H1 (cell line): ENCODE measurements around the gene ZNF771. TPM values are rescaled to one million over a fixed set of nuclear protein-coding genes. Genes with fewer than 3 reads are reported as not detected.

Experiments used
- ATF2 ChIP-seq: IDR thresholded peaks from 2 replicates; pipeline ENCODE4 v1.6.1; 2012; ENCODE audit warnings: low read length, inconsistent platforms
- BACH1 ChIP-seq: IDR thresholded peaks from 2 replicates; pipeline ENCODE4 v1.6.1; 2012; ENCODE audit warnings: low read length, improper control_type of control experiment
- BRCA1 ChIP-seq: IDR thresholded peaks from 2 replicates; pipeline ENCODE4 v1.6.1; 2012; ENCODE audit warnings: low read depth, low read length, improper control_type of control experiment
- CBX8 ChIP-seq: fragments of 300-800, 300-1000 bp; sonication (generic); IDR thresholded peaks from 2 replicates; pipeline ENCODE4 v1.7.1; 2016; ENCODE audit warnings: low read depth, low read length, borderline replicate concordance
- CHD1 ChIP-seq: IDR thresholded peaks from 2 replicates; pipeline ENCODE4 v1.6.1; 2012; ENCODE audit warnings: low read depth, low read length, improper control_type of control experiment
- E2F6 ChIP-seq: IDR thresholded peaks from 2 replicates; pipeline ENCODE4 v1.6.1; 2012; ENCODE audit warnings: inconsistent platforms
- JUN ChIP-seq: IDR thresholded peaks from 2 replicates; pipeline ENCODE4 v1.6.1; 2011; ENCODE audit warnings: low read depth, mild to moderate bottlenecking, improper control_type of control experiment, low read length
- JUND ChIP-seq: IDR thresholded peaks from 2 replicates; pipeline ENCODE4 v1.6.1; 2011; ENCODE audit warnings: mild to moderate bottlenecking, improper control_type of control experiment, low read length
- KDM5A ChIP-seq: fragments of 200-600 bp; IDR thresholded peaks from 2 replicates; pipeline ENCODE4 v1.7.1; 2012; ENCODE audit warnings: mild to moderate bottlenecking, low read length, inconsistent platforms, mixed read lengths
- MAFK ChIP-seq: IDR thresholded peaks from 2 replicates; pipeline ENCODE4 v1.6.1; 2012; ENCODE audit warnings: low read depth, mild to moderate bottlenecking, improper control_type of control experiment, low read length
- POLR2A ChIP-seq, 2 experiments: IDR thresholded peaks; 1 replicate in 1 of 2; 2 replicates in 1 of 2; pipeline ENCODE4 v1.6.1; 2011; ENCODE audit warnings: low read depth in 2 of 2, low read length in 2 of 2, mild to moderate bottlenecking in 2 of 2; ENCODE audit errors: control extremely low read depth in 1 of 2
- POLR2AphosphoS5 ChIP-seq: IDR thresholded peaks from 2 replicates; pipeline ENCODE4 v1.6.1; 2011; ENCODE audit warnings: low read depth, low read length
- RAD21 ChIP-seq, 2 experiments: IDR thresholded peaks in 1 of 2; conservative IDR thresholded peaks in 1 of 2; 2 replicates each; pipeline ENCODE4 v1.6.1; 2011; ENCODE audit warnings: low read depth in 2 of 2, low read length in 2 of 2, improper control_type of control experiment in 1 of 2, inconsistent platforms in 1 of 2, mild to moderate bottlenecking in 1 of 2, moderate library complexity in 1 of 2
- RNF2 ChIP-seq: fragments of 200-900, 300-1000 bp; sonication (generic); IDR thresholded peaks from 2 replicates; pipeline ENCODE4 v1.7.1; 2016; ENCODE audit warnings: borderline replicate concordance, low read depth, mild to moderate bottlenecking, antibody characterized with exemption, low read length; ENCODE audit not compliant: poor library complexity, severe bottlenecking; ENCODE audit errors: missing control alignments
- SAP30 ChIP-seq: fragments of 300-600 bp; sonication (generic); IDR thresholded peaks from 2 replicates; pipeline ENCODE4 v1.7.1; 2012; ENCODE audit warnings: low read length, moderate library complexity, mild to moderate bottlenecking, inconsistent platforms; ENCODE audit not compliant: insufficient read depth, insufficient replicate concordance
- SP1 ChIP-seq: IDR thresholded peaks from 2 replicates; pipeline ENCODE4 v1.6.1; 2011; ENCODE audit warnings: low read depth, low read length
- SP2 ChIP-seq: IDR thresholded peaks from 2 replicates; pipeline ENCODE4 v1.6.1; 2012; ENCODE audit warnings: mild to moderate bottlenecking, low read length, inconsistent platforms
- SP4 ChIP-seq: IDR thresholded peaks from 2 replicates; pipeline ENCODE4 v1.6.1; 2012; ENCODE audit warnings: low read length, inconsistent platforms
- SRF ChIP-seq: IDR thresholded peaks from 2 replicates; pipeline ENCODE4 v1.6.1; 2011; ENCODE audit warnings: mild to moderate bottlenecking, low read depth, low read length, moderate library complexity
- TBP ChIP-seq: IDR thresholded peaks from 2 replicates; pipeline ENCODE4 v1.6.1; 2011; ENCODE audit warnings: low read depth, low read length, improper control_type of control experiment
- TEAD4 ChIP-seq: IDR thresholded peaks from 2 replicates; pipeline ENCODE4 v1.6.1; 2012; ENCODE audit warnings: low read depth, low read length, inconsistent platforms, mixed read lengths
- polyA plus RNA-seq, 7 experiments: library from polyadenylated mRNA; depleted of rRNA in 3 of 7; stranded (reverse) in 5 of 7; unstranded in 2 of 7; fragments of >200 nt in 5 of 7; fragments of 200-250 nt in 2 of 7; gene quantifications; 1 replicate in 5 of 7; 2 replicates in 1 of 7; 4 replicates in 1 of 7; pipeline versions ENCODE4 v1.2.1 to v1.2.3, GENCODE V29; 2011 to 2013; ENCODE audit warnings: missing spikeins in 2 of 7, mixed read lengths in 2 of 7
- total RNA-seq: library from RNA; stranded (reverse); fragmentation: NEBNext Ultra II Directional; extraction: Animal tissue kit (Norgen Biotek cat#: 25700); gene quantifications from 2 replicates; pipeline ENCODE4 v1.2.1, GENCODE V29; 2021
- TF ChIP-seq, protein P1 (sequence below): IDR thresholded peaks from 2 replicates; pipeline ENCODE4 v1.6.1; 2012; ENCODE audit warnings: inconsistent platforms

The ZNF771 gene
- total and polyA plus RNA-seq, 2 of the 8 experiments (the other 6 are each of a cell fraction or from before 2014, with no cell fraction given) = 10.6 to 15.7 TPM

- no peak for TF ChIP-seq SP1
- TF ChIP-seq E2F6 = no peak
- TF ChIP-seq, protein P1, sequence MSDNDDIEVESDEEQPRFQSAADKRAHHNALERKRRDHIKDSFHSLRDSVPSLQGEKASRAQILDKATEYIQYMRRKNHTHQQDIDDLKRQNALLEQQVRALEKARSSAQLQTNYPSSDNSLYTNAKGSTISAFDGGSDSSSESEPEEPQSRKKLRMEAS = no peak
- no peak for TF ChIP-seq ATF2
- TF ChIP-seq MAFK = no peak
- no peak for TF ChIP-seq SAP30
- no peak for TF ChIP-seq RAD21 (IDR thresholded peaks at IDR 0.05 in 1 of 2, conservative IDR thresholded peaks at IDR 0.05 in 1 of 2; ENCODE audit: low read depth in 2 of 2, low read length in 2 of 2)
- TF ChIP-seq SP2 = no peak
- TF ChIP-seq POLR2AphosphoS5 = peak; percentile 55; the same call in 1 of the 2 replicates
- no peak for TF ChIP-seq BACH1
- TF ChIP-seq JUN = no peak
- no peak for TF ChIP-seq BRCA1
- TF ChIP-seq JUND = no peak
- TF ChIP-seq POLR2A (IDR thresholded peaks at IDR 0.05; ENCODE audit: control extremely low read depth in 1 of 2, low read depth in 2 of 2, low read length in 2 of 2) = peak; percentile 61 to 63
- no peak for TF ChIP-seq RNF2
- TF ChIP-seq CHD1 = no peak
- no peak for TF ChIP-seq SP4
- no peak for TF ChIP-seq SRF
- no peak for TF ChIP-seq CBX8
- no peak; the same call in 1 of the 2 replicates for TF ChIP-seq TBP
- TF ChIP-seq TEAD4 = no peak
- no peak for TF ChIP-seq KDM5A
Measured at GRCh38 chr16:30377812-30378235, 29.6 kb upstream of the ZNF771 start (continued).
